MCF 10A (cell line): Measurements from ENCODE around the gene WNT7A. TPM values are rescaled to one million over a fixed set of nuclear protein-coding genes. Genes with fewer than 3 reads are reported as not detected.

Experiments
- BruUV-seq: library from RNA; stranded (reverse); fragments of 400-500 nt; replicated peaks from 2 replicates; lab custom pipeline; 2021; lab: Mats Ljungman, UMichigan
- CTCF ChIA-PET: fragments of 300-600 bp; sonication (Branson Sonifier 250); formaldehyde crosslinking; extraction: SDS; loops from one replicate; lab custom pipeline; 2021; ENCODE audit warnings: antibody characterized with exemption, inconsistent platforms; lab: Yijun Ruan, JAX
- POLR2A ChIA-PET: fragments of 300-600, 350-650 bp; sonication (Branson Sonifier 250); formaldehyde crosslinking; extraction: SDS; loops from one replicate; lab custom pipeline; 2020; ENCODE audit warnings: antibody characterized with exemption, inconsistent platforms; lab: Yijun Ruan, JAX
- DNase-seq: peaks from one replicate; pipeline ENCODE4 v3.0.0-alpha.2; 2018; ENCODE audit not compliant: unreplicated experiment
- H3K27ac Mint-ChIP-seq: one replicate; pipeline ENCODE4 v1.8.0; 2022; ENCODE audit warnings: mild to moderate bottlenecking, low read depth, mixed read lengths; ENCODE audit not compliant: unreplicated experiment
- H3K27me3 Mint-ChIP-seq: one replicate; pipeline ENCODE4 v1.8.0; 2022; ENCODE audit warnings: mixed read lengths; ENCODE audit not compliant: insufficient read depth, unreplicated experiment
- H3K36me3 Mint-ChIP-seq: one replicate; pipeline ENCODE4 v1.8.0; 2022; ENCODE audit warnings: mild to moderate bottlenecking, moderate library complexity, mixed read lengths; ENCODE audit not compliant: insufficient read depth, unreplicated experiment
- H3K4me1 Mint-ChIP-seq: one replicate; pipeline ENCODE4 v1.8.0; 2022; ENCODE audit warnings: mixed read lengths; ENCODE audit not compliant: insufficient read depth, unreplicated experiment
- H3K4me3 Mint-ChIP-seq: one replicate; pipeline ENCODE4 v1.8.0; 2022; ENCODE audit warnings: mild to moderate bottlenecking, moderate library complexity, mixed read lengths; ENCODE audit not compliant: unreplicated experiment
- H3K9me3 Mint-ChIP-seq: one replicate; pipeline ENCODE4 v1.8.0; 2022; ENCODE audit warnings: mixed read lengths; ENCODE audit not compliant: unreplicated experiment
- CTCF ChIP-seq: fragments of 200-600 bp; IDR thresholded peaks from one replicate; pipeline ENCODE4 v1.8.0; 2022; ENCODE audit warnings: antibody characterized with exemption, mild to moderate bottlenecking; ENCODE audit not compliant: unreplicated experiment
- intact Hi-C: fragments of 100-400 bp; cut with micrococcal nuclease; formaldehyde crosslinking; loops from 2 replicates; pipeline ENCODE4 v1.14.1; 2022
- total RNA-seq: library from RNA; stranded (reverse); gene quantifications from 2 replicates; pipeline ENCODE4 v1.2.3, GENCODE V29; 2022

The WNT7A gene
- total RNA-seq, 1 experiment from 2014 or later: 0.47 TPM

- ChIA-PET POLR2A (no interaction called here), CTCF (interaction anchor here (1.1 kb wide), 1 partner anchor 14 kb away, joined by 3 read pairs; no protein-coding TSS in a partner anchor)
- no peak for TF ChIP-seq CTCF
- H3K36me3 Mint-ChIP-seq: no peaks in the 10 kb centered on the region
- no peaks in the 10 kb centered on the region for H3K9me3 Mint-ChIP-seq
- intact Hi-C loops: no loop called here
- H3K4me3 Mint-ChIP-seq: no peak overlapping the region
- H3K27ac Mint-ChIP-seq: no peak overlapping the region
- BruUV-seq: no TSS peak
- DNase-seq: no peak
- no peaks in the 10 kb centered on the region for H3K27me3 Mint-ChIP-seq
- H3K4me1 Mint-ChIP-seq: peaks cover 5% of the 10 kb centered on the region
These were observed 87.1 kb downstream of the WNT7A start for GRCh38 chr3:13792512-13793371.

DNA sequence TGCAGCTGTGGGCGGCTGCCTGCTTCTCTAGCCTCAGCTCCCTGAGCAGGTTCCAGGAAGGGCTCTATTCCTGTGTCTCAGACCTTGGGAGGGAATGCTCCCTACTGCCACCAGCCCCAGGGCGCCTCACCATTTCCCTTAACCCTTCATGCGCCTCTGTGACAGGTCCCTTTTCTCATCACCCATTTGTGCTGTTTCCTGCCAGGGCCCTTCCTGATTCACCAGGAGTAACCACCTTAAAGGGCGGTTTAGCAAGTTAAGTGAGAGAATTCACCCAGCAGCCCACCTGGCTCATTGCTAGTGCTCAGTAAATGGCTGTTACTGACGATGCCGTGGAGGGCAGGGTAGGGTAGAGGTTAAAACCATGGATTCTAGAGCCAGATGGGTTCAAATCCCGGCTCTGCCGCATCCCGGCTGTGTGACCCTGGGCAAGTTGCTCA lies 87.8 kb downstream of the WNT7A start:
- Mint-ChIP-seq H3K4me1 (peaks cover 5% of the 10 kb centered on the region), H3K4me3 (no peak overlapping the region), H3K36me3 (no peaks in the 10 kb centered on the region), H3K9me3 (no peaks in the 10 kb centered on the region), H3K27me3 (no peaks in the 10 kb centered on the region), H3K27ac (no peak overlapping the region)
- ChIA-PET CTCF (no interaction called here), POLR2A (no interaction called here)
- TF ChIP-seq CTCF: no peak
- intact Hi-C loops: no loop called here
- DNase-seq: no peak
- BruUV-seq: no TSS peak

- Mint-ChIP-seq H3K4me3 (no peak overlapping the region), H3K9me3 (no peaks in the 10 kb centered on the region), H3K4me1 (peaks cover 5% of the 10 kb centered on the region), H3K36me3 (no peaks in the 10 kb centered on the region), H3K27me3 (no peaks in the 10 kb centered on the region), H3K27ac (no peak overlapping the region)
- CTCF ChIA-PET: interaction anchor here (0.6 kb wide), 1 partner anchor 706 kb away, joined by 3 read pairs; no protein-coding TSS in a partner anchor
- no peak for TF ChIP-seq CTCF
- DNase-seq: no peak
- POLR2A ChIA-PET: no interaction called here
- BruUV-seq: no TSS peak
- intact Hi-C loops: no loop called here
These were observed 88.4 kb downstream of the WNT7A start for GRCh38 chr3:13791198-13792050.
